Posterior vena cava (tissue), 2 donors: ENCODE measurements around the gene BRMS1. TPM values are rescaled to one million over a fixed set of nuclear protein-coding genes. Genes with fewer than 3 reads are reported as not detected.
"Not testable (repeated sequence)": the region's sequence is repeated elsewhere in the genome, so short reads cannot be mapped to it uniquely, and the experiment has no call there.

Source experiments
- DNase-seq: peaks from one replicate; pipeline ENCODE4 v3.0.0-alpha.2; 2020; ENCODE audit warnings: low spot score
- intact Hi-C, 2 donors: fragments of 100-400 bp; cut with DNase I; formaldehyde crosslinking; loops; one replicate each; pipeline versions ENCODE4 v1.14.1 to v1.14.2; 2022 to 2023
- long read RNA-seq, 2 donors: library from polyadenylated mRNA; unstranded; transcript quantifications; one replicate each; pipeline ENCODE4 v2.0.0, GENCODE V29; 2020 to 2021
- total RNA-seq, 2 donors: library from RNA; stranded (reverse); fragmentation: NEBNext Ultra II Directional; extraction: Animal tissue kit (Norgen Biotek cat#: 25700); gene quantifications; one replicate each; pipeline ENCODE4 v1.2.1, GENCODE V29; 2021
- donor health status: DM: yes; HTN: yes; CAD: no.
- donor health status: DM: yes; HTN: yes; CAD: no.

BRMS1 gene, protein sequence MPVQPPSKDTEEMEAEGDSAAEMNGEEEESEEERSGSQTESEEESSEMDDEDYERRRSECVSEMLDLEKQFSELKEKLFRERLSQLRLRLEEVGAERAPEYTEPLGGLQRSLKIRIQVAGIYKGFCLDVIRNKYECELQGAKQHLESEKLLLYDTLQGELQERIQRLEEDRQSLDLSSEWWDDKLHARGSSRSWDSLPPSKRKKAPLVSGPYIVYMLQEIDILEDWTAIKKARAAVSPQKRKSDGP
- total RNA-seq = 10 to 100 TPM; 20.4 to 22.0 TPM
- long read RNA-seq, donor 1, transcript BRMS1-201 (10 exons, 1,445 nt) = major isoform, 5 of 6 reads
- long read RNA-seq, donor 1, partial matches to known transcripts = 0 of 6 reads
- long read RNA-seq, donor 1, other reads (novel, unspliced or antisense) = 0 of 6 reads
- long read RNA-seq, donor 2, transcript BRMS1-201 (10 exons, 1,445 nt) = major isoform, 94 of 109 reads
- long read RNA-seq, donor 2, transcript BRMS1-202 (10 exons, 1,363 nt) = minor isoform, 6 of 109 reads
- long read RNA-seq, donor 2, partial matches to known transcripts = 3 of 109 reads
- long read RNA-seq, donor 2, other reads (novel, unspliced or antisense) = 6 of 109 reads

DNA sequence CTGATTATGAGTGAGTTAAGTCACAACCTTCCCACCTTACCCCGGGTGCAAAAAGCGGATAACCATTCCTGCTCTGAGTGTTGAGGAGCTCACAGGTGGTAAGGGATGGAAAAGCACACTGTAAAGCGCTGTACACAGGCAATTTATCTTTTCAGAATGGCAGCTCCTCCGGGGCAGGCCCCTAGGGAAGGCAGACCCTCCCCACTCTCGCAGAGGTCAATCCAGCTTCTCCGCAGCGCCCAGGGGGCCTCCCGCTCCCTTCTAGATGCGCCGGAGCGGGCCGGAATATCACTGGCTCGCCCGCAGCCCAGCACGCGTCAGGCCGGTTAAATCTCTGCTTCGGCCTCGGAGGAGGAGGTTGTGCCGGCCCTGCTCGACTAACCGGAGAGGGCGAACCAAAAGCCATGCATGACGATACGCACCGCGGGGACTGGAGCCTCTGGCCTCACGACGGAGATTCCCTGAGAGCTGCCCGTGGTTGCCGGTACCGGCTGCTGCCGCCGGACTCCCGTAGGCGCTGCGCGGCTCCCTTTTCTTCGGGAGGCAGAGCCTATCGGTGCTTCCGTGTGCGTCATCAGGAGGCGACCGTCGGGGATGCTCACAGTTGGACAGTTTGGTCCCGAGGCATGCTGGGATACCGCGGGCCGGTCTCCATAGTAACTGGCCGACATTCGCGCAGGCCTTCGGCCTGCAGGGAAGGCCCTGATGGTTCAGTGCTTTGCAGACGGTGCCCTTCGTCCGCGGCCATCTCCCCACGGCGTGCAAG is at the start of gene BRMS1:
Gene BRMS1, minus strand, starts transcription at position 555 of the 766 bp plus-strand sequence. CDS start 2,870 bp downstream, outside the sequence.
- DNase-seq = peak; percentile 100
- intact Hi-C loops = no loop called here

DNA sequence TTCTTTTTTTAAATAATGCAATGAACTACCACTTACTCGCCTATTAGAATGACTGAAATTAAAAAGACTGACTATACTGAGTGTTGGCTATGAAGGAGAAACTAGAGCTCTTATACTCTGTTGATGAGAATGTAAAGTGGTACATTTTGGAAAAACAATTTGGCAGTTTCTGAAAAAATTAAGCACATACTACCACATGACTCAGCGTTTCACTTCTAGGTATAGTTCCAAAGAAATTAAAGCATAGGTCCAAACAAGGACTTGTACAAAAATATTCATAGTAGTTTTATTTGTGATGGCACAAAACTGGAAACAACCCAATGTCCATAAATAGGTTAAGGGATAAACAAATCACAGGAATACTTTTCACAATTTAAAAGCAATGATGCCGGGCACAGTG is 49.0 kb upstream of the BRMS1 start:
- intact Hi-C loops = no loop called here
- no peak for DNase-seq

GRCh38 chr11:66391322-66391721 is 46.4 kb upstream of the BRMS1 start:
- intact Hi-C loops = no loop called here
- DNase-seq = no peak

GRCh38 chr11:66388780-66389386 is 44.0 kb upstream of the BRMS1 start:
- no peak for DNase-seq
- intact Hi-C loops = no loop called here

GRCh38 chr11:66386171-66387069 is 41.5 kb upstream of the BRMS1 start:
- intact Hi-C loops = no loop called here

DNA sequence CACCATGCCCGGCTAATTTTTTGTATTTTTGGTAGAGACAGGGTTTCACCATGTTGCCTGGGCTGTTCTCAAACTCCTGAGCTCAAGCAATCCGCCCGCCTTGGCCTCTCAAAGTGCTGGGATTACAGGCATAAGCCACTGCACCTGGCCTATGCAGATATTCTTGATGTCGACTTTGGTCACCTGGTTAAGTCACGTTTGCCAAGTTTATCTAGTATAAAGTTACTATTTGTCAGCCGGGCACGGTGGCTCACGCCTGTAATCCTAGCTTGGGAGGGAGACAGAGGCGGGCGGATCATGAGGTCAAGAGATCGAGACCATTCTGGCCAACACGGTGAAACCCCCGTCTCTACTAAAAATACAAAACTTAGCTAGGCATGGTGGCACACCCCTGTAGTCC is 39.4 kb upstream of the BRMS1 start:
- DNase-seq, intact Hi-C loops: not testable (repeated sequence)

More at GRCh38 chr11:66386171-66387069, 41.5 kb upstream of the BRMS1 start:
- DNase-seq = peak; percentile 96

- DNase-seq, intact Hi-C loops: not testable (repeated sequence)
Observed at GRCh38 chr11:66380264-66380663, 35.4 kb upstream of the BRMS1 start.

GRCh38 chr11:66373690-66374287 is 28.9 kb upstream of the BRMS1 start:
- intact Hi-C loops, DNase-seq: not testable (repeated sequence)

DNA sequence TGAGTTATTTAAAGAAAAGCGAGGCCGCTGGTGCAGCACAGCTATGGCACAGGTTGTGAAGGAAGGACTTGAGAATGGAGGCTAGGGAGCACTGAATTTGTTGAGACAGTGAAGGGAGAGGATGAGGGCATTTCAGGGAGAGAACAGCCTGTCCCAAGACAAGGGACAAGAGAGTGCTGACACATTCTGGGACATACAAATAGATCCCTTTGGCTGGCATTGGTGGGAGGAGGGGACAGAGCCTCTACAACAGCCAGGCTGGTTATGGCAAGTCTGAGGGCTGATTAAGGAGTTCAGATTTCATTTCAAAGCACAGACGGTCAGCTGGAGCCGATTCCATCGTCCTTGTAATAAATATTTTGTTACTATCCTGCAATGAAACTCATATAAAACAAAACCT is 28.4 kb upstream of the BRMS1 start:
- intact Hi-C loops = no loop called here
- peak; percentile 14 for DNase-seq

GRCh38 chr11:66371627-66372415 is 26.9 kb upstream of the BRMS1 start, which contains the start of gene SLC29A2:
Gene SLC29A2, minus strand, starts transcription at chr11:66371760. Its CDS starts 169 bp downstream, at chr11:66371591.
- DNase-seq = peak; percentile 79
- intact Hi-C loops = no loop called here

GRCh38 chr11:66369073-66369894 is 24.4 kb upstream of the BRMS1 start:
- DNase-seq = peak; percentile 66
- intact Hi-C loops = no loop called here

DNA sequence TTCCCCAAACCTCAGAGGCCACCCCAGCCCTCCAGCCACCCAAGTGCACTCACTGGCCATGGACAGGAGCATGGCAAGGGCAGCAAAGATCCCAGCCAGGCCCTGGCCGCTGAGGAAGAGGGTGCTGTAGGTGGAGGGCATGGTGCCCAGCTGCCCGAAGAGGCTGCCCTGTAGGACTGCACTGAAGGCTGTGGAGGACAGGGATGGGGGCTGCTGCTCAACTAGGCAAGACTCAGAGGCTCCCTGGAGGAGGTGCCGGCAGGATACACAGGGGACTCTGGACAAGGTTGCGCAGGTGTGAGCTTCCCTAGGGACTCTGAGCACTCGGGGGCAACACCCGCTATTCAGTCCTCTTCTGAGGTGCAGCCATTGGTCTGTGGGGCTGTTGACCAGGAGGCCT is 23.6 kb upstream of the BRMS1 start:
- intact Hi-C loops = no loop called here
- no peak for DNase-seq

GRCh38 chr11:66367561-66368312 is 22.8 kb upstream of the BRMS1 start:
- DNase-seq = peak; percentile 72
- intact Hi-C loops = no loop called here

- peak; percentile 28 for DNase-seq
- intact Hi-C loops = no loop called here
Observed at GRCh38 chr11:66366844-66367477, 22.1 kb upstream of the BRMS1 start.
